WTC11 (cell line): Measurements from ENCODE around the gene RGS2.

Source experiments
- AFF4 ChIP-seq: sonication (generic); formaldehyde crosslinking; IDR thresholded peaks from 2 replicates; pipeline ENCODE4 v1.8.1; 2023; ENCODE audit warnings: mild to moderate bottlenecking, missing genetic modification reagents, borderline replicate concordance
- ATF3 ChIP-seq: sonication (generic); formaldehyde crosslinking; conservative IDR thresholded peaks from 2 replicates; pipeline ENCODE4 v1.8.1; 2022; ENCODE audit warnings: mild to moderate bottlenecking, missing genetic modification reagents
- CTCF ChIP-seq: fragments of 200-600 bp; IDR thresholded peaks from 2 replicates; pipeline ENCODE4 v1.8.0; 2022; ENCODE audit warnings: antibody characterized with exemption
- JUN ChIP-seq: sonication (generic); formaldehyde crosslinking; IDR thresholded peaks from 2 replicates; pipeline ENCODE4 v1.8.0; 2023; ENCODE audit warnings: mild to moderate bottlenecking, missing genetic modification reagents
- PRDM15 ChIP-seq: sonication (generic); formaldehyde crosslinking; IDR thresholded peaks from 2 replicates; pipeline ENCODE4 v1.8.0; 2022; ENCODE audit warnings: missing genetic modification reagents
- RELA ChIP-seq: sonication (generic); formaldehyde crosslinking; IDR thresholded peaks from 2 replicates; pipeline ENCODE4 v1.8.1; 2022; ENCODE audit warnings: missing genetic modification reagents, mild to moderate bottlenecking, borderline replicate concordance
- STAT6 ChIP-seq: sonication (generic); formaldehyde crosslinking; conservative IDR thresholded peaks from 2 replicates; pipeline ENCODE4 v1.8.1; 2023; ENCODE audit warnings: mild to moderate bottlenecking, low read depth, missing genetic modification reagents, moderate library complexity

- TF ChIP-seq CTCF (no peak), STAT6 (CRISPR knock-in tag) (no peak), JUN (no peak), ATF3 (CRISPR knock-in tag) (no peak), RELA (CRISPR knock-in tag) (no peak), AFF4 (CRISPR knock-in tag) (no peak), PRDM15 (no peak)
Measured at GRCh38 chr1:192809307-192810252, 741 bp downstream of the RGS2 start.
